Measurements from ENCODE around the gene SKAP1. TPM values are rescaled to one million over a fixed set of nuclear protein-coding genes. Genes with fewer than 3 reads are reported as not detected.
"Not testable (repeated sequence)": the region's sequence is repeated elsewhere in the genome, so short reads cannot be mapped to it uniquely, and the experiment has no call there.

Gene SKAP1
- total RNA-seq, 4 donors from 2014 or later, result not detected

GRCh38 chr17:48190871-48191270 lies 239.1 kb downstream of the SKAP1 start:
- intact Hi-C loops (cut with DNase I; ENCODE audit: low total_unique reads), result no loop called here
- no peak for ATAC-seq
- peaks cover 11 to 41% (median 14%) of the 10 kb centered on the region in 3 donors for H3K27me3 ChIP-seq

GRCh38 chr17:48187872-48188608 lies 242.0 kb downstream of the SKAP1 start:
- Histone ChIP-seq H3K36me3 (no peaks in the 10 kb centered on the region), H3K9me3 (no peaks in the 10 kb centered on the region), H3K4me3 (no peak overlapping the region), H3K4me1 (no peaks in the 10 kb centered on the region), H3K27me3 (peaks cover 0 to 49% (median 13%) of the 10 kb centered on the region in 3 donors), H3K27ac (no peak overlapping the region)
- TF ChIP-seq POLR2A (IDR thresholded peaks at IDR 0.05), result no peak
- TF ChIP-seq CTCF (IDR thresholded peaks at IDR 0.05 in 4 of 5, conservative IDR thresholded peaks at IDR 0.05 in 1 of 5), result no peak
- intact Hi-C loops (cut with DNase I; ENCODE audit: low total_unique reads), result no loop called here
- in situ Hi-C loops (cut with MboI; ENCODE audit: low sequenced_read_pairs in 4 of 4), result no loop called here
- ATAC-seq, result no peak
- DNase-seq, result no peak

More at GRCh38 chr17:48190871-48191270, 239.1 kb downstream of the SKAP1 start:
- Histone ChIP-seq H3K4me1 (no peaks in the 10 kb centered on the region), H3K27ac (no peak overlapping the region), H3K9me3 (no peaks in the 10 kb centered on the region), H3K4me3 (no peak overlapping the region), H3K36me3 (no peaks in the 10 kb centered on the region)
- TF ChIP-seq CTCF (IDR thresholded peaks at IDR 0.05 in 4 of 5, conservative IDR thresholded peaks at IDR 0.05 in 1 of 5) (no peak), POLR2A (IDR thresholded peaks at IDR 0.05) (no peak)
- in situ Hi-C loops (cut with MboI; ENCODE audit: low sequenced_read_pairs in 4 of 4), result no loop called here
- no peak for DNase-seq

GRCh38 chr17:48186317-48186716 lies 243.7 kb downstream of the SKAP1 start:
- H3K4me3 ChIP-seq; H3K9me3 ChIP-seq; ATAC-seq; DNase-seq; H3K27ac ChIP-seq; intact Hi-C loops (cut with DNase I; ENCODE audit: low total_unique reads); in situ Hi-C loops (cut with MboI; ENCODE audit: low sequenced_read_pairs in 4 of 4); H3K4me1 ChIP-seq; H3K36me3 ChIP-seq: not testable (repeated sequence)
- peaks cover 0 to 52% (median 11%) of the 10 kb centered on the region in 3 donors for H3K27me3 ChIP-seq

GRCh38 chr17:48184721-48185120 lies 245.3 kb downstream of the SKAP1 start:
- H3K4me1 ChIP-seq, result no peaks in the 10 kb centered on the region
- in situ Hi-C loops (cut with MboI; ENCODE audit: low sequenced_read_pairs in 4 of 4), result no loop called here
- ATAC-seq, result no peak
- TF ChIP-seq POLR2A (IDR thresholded peaks at IDR 0.05) (no peak), CTCF (IDR thresholded peaks at IDR 0.05 in 4 of 5, conservative IDR thresholded peaks at IDR 0.05 in 1 of 5) (no peak)
- no peak overlapping the region for H3K27ac ChIP-seq
- H3K9me3 ChIP-seq, result no peaks in the 10 kb centered on the region
- intact Hi-C loops (cut with DNase I; ENCODE audit: low total_unique reads), result no loop called here
- H3K36me3 ChIP-seq, result no peaks in the 10 kb centered on the region
- H3K27me3 ChIP-seq, result peaks cover 2 to 54% (median 11%) of the 10 kb centered on the region in 3 donors
- H3K4me3 ChIP-seq, result no peak overlapping the region
- DNase-seq, result no peak

GRCh38 chr17:48181653-48182052 lies 248.4 kb downstream of the SKAP1 start:
- H3K4me1 ChIP-seq, result no peaks in the 10 kb centered on the region
- in situ Hi-C loops (cut with MboI; ENCODE audit: low sequenced_read_pairs in 4 of 4), result no loop called here
- H3K27me3 ChIP-seq, result peaks cover 2 to 30% (median 11%) of the 10 kb centered on the region in 3 donors
- no peaks in the 10 kb centered on the region for H3K9me3 ChIP-seq
- DNase-seq (no peak), ATAC-seq (no peak)
- TF ChIP-seq CTCF (IDR thresholded peaks at IDR 0.05 in 4 of 5, conservative IDR thresholded peaks at IDR 0.05 in 1 of 5) (no peak), POLR2A (IDR thresholded peaks at IDR 0.05) (no peak)
- H3K4me3 ChIP-seq, result no peak overlapping the region
- intact Hi-C loops (cut with DNase I; ENCODE audit: low total_unique reads), result no loop called here
- H3K27ac ChIP-seq, result no peak overlapping the region
- H3K36me3 ChIP-seq, result no peaks in the 10 kb centered on the region

All from gastrocnemius medialis (tissue), 4 donors.